ENCODE measurements around the gene SFRP5.

SFRP5 gene

DNA sequence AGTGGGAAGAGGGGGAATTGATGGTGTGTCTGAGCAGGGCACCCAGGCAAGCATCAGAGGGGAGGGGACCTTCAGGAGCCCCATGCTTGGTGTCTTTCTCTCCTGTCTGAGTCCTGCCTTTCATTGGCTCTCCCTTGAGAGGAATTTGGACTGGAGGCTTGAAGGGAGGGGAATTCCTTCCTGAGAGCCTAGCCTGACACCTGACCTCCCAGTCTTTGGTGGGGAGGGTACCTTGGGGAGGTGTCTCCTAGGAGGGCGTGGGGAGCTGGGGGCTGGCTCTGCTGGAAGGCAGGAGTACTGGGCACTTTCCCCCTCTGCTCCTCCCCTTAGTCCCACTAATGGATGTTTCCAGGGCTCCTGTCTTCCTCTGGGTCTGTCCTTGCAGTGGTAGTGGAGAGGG lies 1.3 kb upstream of the SFRP5 start:
- H3K4me3 ChIP-seq (ENCODE audit: low read depth, low read length): no peak overlapping the region

DNA sequence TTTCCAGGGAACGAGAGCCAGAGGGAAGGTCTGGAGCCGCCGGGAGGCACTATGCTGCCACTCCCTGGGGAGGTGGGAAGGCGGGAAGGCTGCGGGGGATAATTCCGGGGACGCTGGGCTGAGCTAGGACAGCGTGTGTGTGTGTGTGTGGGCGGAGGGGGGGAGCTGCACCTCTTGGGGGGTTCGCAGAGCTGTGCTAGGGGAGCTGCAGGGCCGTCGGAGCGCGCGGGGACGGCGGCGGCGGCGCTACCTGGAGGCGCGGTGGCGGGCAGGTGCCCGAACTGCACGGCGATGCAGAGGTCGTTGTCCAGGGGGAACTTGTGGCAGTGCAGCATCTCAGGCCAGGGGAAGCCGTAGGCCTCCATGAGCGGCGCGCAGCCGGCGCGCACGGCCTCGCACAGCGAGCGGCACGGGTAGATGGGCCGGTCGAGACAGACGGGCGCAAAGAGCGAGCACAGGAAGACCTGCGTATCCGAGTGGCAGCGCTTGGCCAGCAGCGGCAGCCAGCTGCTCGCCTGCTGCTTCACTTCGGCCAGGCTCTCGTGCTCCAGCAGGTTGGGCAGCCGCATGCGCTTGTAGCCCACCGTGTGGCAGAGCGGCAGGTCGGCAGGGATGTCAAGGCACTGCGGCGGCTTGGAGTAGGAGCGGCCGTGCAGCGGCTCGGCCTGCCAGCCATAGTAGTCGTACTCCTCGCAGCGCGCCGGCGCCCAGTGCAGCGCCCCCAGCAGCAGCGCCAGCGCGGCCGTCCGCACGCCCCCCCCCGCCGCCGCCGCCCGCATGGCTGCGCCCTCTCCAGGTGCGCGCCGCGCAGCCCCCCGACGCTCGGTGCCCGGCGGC lies 526 bp downstream of the SFRP5 start:
- in situ Hi-C loops (cut with HindIII; ENCODE audit: low sequenced_read_pairs): no loop called here
- TF ChIP-seq, protein P1, sequence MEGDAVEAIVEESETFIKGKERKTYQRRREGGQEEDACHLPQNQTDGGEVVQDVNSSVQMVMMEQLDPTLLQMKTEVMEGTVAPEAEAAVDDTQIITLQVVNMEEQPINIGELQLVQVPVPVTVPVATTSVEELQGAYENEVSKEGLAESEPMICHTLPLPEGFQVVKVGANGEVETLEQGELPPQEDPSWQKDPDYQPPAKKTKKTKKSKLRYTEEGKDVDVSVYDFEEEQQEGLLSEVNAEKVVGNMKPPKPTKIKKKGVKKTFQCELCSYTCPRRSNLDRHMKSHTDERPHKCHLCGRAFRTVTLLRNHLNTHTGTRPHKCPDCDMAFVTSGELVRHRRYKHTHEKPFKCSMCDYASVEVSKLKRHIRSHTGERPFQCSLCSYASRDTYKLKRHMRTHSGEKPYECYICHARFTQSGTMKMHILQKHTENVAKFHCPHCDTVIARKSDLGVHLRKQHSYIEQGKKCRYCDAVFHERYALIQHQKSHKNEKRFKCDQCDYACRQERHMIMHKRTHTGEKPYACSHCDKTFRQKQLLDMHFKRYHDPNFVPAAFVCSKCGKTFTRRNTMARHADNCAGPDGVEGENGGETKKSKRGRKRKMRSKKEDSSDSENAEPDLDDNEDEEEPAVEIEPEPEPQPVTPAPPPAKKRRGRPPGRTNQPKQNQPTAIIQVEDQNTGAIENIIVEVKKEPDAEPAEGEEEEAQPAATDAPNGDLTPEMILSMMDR (IDR thresholded peaks at IDR 0.05; ENCODE audit: low read depth, low read length): no peak
- no peak overlapping the region for H3K4me3 ChIP-seq (ENCODE audit: low read depth, low read length)
- DNase-seq (ENCODE audit: low read depth, low spot score): peak; percentile 18

More for the DNA sequence above, 1.3 kb upstream of the SFRP5 start:
- DNase-seq (ENCODE audit: low read depth, low spot score): no peak
- TF ChIP-seq, protein P1 (IDR thresholded peaks at IDR 0.05; ENCODE audit: low read depth, low read length): no peak
- in situ Hi-C loops (cut with HindIII; ENCODE audit: low sequenced_read_pairs): no loop called here

DNA sequence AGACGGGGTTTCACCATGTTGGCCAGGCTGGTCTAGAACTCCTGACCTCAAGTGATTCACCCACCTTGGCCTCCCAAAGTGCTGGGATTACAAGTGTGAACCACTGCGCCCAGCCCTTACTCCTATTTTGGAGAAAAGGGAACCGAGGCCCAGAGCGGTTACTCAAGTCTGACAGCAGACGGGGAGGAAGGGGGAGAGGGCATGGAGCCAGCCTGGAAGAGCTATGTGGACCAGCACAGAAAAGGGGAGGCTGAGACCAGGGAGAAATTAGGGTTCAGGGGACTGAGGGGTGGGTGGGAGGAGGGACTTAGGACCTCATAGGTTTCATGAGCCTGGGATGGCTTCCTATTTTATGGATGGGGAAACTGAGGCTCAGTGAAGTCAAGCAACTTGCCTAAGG lies 1.5 kb downstream of the SFRP5 start:
- no peak overlapping the region for H3K4me3 ChIP-seq (ENCODE audit: low read depth, low read length)
- in situ Hi-C loops (cut with HindIII; ENCODE audit: low sequenced_read_pairs): no loop called here
- TF ChIP-seq, protein P1 (IDR thresholded peaks at IDR 0.05; ENCODE audit: low read depth, low read length): no peak
- DNase-seq (ENCODE audit: low read depth, low spot score): no peak

DNA sequence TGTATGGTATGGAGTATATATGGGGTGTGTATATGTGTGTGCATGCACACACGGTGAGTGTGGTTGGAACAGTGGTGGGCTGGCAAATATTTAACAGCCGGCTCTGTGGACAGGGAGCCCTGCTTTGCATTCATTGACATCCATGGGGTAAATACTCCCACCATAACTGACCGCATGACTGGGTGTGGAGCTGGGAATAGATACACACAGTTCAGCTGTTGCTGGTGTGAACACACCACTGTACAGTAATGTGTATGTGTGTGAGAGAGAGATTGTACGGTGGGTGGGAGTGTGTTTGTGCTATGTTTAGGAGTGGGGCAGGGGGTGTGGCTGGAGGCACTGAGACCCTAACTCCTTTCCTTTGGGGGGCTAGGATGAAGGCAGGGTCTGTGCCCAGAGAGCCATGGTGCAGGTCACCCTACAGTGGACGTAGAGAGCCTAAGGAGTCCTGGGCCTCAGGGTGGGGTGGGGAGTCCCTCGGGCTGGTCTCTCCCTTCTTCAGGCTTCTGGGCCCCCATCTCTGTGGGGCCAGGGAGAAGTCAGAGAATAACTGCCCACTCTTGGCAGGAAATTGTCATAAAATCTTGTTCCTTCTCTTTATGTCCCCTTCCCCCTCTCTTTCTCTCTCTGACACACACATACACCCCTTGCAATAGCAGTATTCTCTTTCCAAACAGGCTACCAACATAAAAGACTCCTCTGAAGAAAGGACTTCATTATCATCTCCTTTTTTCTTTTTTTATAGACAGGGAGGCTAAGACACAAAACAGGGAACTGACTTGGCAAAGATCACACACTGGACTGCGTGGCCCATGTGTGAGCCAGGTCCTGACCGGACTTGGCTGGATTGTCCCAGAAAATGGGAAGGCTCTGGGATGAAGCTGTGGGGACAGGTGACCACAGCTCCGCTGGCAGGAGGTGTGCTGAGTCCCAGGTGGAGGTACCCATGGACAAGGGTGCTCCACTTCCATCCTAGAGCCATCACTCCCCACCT lies 3.2 kb downstream of the SFRP5 start:
- no peak overlapping the region for H3K4me3 ChIP-seq (ENCODE audit: low read depth, low read length)
- in situ Hi-C loops (cut with HindIII; ENCODE audit: low sequenced_read_pairs): no loop called here
- TF ChIP-seq, protein P1 (IDR thresholded peaks at IDR 0.05; ENCODE audit: low read depth, low read length): no peak
- no peak for DNase-seq (ENCODE audit: low read depth, low spot score)

DNA sequence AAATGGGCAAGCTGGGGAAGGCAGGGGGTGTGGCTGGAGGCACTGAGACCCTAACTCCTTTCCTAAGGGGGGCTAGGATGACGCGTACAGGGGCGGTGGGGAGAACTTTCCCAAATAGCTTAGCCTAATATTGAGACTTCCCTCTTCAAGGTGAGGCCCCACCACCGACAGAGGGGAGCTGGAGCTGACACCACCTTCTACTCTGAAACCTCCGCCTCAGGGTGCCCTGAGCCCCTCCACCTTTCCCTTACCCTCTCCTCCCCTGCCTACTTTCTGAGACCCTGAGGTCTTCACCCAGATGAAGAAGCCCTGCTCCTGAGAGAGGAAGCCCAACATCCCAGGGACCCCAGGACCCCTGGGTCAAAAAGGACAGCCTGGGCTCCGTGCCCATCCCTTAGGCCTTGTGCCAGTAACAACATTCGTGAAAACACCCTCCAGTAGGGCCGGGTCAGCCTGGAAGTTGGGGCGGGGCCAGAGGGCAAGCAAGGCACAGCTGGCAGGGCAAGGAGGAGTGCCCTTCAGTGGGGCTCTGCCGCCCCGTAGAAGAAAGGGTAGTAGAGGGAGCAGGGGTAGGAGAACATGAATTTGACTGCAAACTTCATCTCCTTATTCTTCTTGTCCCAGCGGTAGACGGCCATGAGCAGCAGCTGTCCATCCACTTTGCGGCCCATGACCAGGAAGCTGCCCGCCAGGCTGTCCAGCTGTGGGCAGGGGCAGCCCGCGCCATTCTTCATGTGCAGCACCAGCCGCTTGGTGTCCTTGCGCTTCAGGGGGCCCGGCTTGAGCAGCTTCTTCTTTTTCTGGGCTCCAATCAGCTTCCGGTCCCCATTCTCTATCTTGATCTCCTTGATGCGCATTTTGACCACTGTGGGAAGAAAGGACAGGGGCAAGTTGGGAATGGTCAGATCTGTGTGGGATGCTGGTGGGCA lies 4.5 kb downstream of the SFRP5 start:
- in situ Hi-C loops (cut with HindIII; ENCODE audit: low sequenced_read_pairs): no loop called here
- no peak overlapping the region for H3K4me3 ChIP-seq (ENCODE audit: low read depth, low read length)
- DNase-seq (ENCODE audit: low read depth, low spot score): no peak
- TF ChIP-seq, protein P1 (IDR thresholded peaks at IDR 0.05; ENCODE audit: low read depth, low read length): no peak
